ELR (cell line): ENCODE data around the gene GDPD5.
A peak's percentile ranks its signal among the peaks of the same experiment; 100 is the strongest.

Experiments
- DNase-seq: peaks from one replicate; pipeline ENCODE4 v3.0.0-alpha.2; 2015; ENCODE audit warnings: low read depth

GDPD5 gene

GRCh38 chr11:75534259-75535069 lies 8.7 kb upstream of the GDPD5 start:
- no peak for DNase-seq

- DNase-seq: no peak
Measured at GRCh38 chr11:75533896-75534258, 8.1 kb upstream of the GDPD5 start.

- DNase-seq: peak; percentile 75
Measured at GRCh38 chr11:75532200-75533048, 6.7 kb upstream of the GDPD5 start.

GRCh38 chr11:75531325-75531724 lies 5.6 kb upstream of the GDPD5 start:
- DNase-seq: no peak

GRCh38 chr11:75530577-75530976 lies 4.8 kb upstream of the GDPD5 start:
- no peak for DNase-seq

- no peak for DNase-seq
Measured at GRCh38 chr11:75527938-75528735, 2.4 kb upstream of the GDPD5 start.

- no peak for DNase-seq
Measured at GRCh38 chr11:75527130-75527529, 1.4 kb upstream of the GDPD5 start.

- no peak for DNase-seq
Measured at GRCh38 chr11:75526192-75526541, 426 bp upstream of the GDPD5 start.

- DNase-seq: peak; percentile 63
Measured at GRCh38 chr11:75524665-75525432, 892 bp downstream of the GDPD5 start.

GRCh38 chr11:75523811-75524664 lies 1.7 kb downstream of the GDPD5 start:
- no peak for DNase-seq

GRCh38 chr11:75523189-75523588 lies 2.6 kb downstream of the GDPD5 start:
- no peak for DNase-seq

- DNase-seq: no peak
Measured at GRCh38 chr11:75522286-75523044, 3.3 kb downstream of the GDPD5 start.

- no peak for DNase-seq
Measured at GRCh38 chr11:75520688-75521087, 5.1 kb downstream of the GDPD5 start.

GRCh38 chr11:75518771-75519653 lies 6.7 kb downstream of the GDPD5 start:
- no peak for DNase-seq

- no peak for DNase-seq
Measured at GRCh38 chr11:75518204-75518549, 7.6 kb downstream of the GDPD5 start.

- DNase-seq: no peak
Measured at GRCh38 chr11:75516886-75517285, 8.9 kb downstream of the GDPD5 start.

- no peak for DNase-seq
Measured at GRCh38 chr11:75516140-75516539, 9.6 kb downstream of the GDPD5 start.

GRCh38 chr11:75514596-75514995 lies 11.1 kb downstream of the GDPD5 start:
- no peak for DNase-seq

- no peak for DNase-seq
Measured at GRCh38 chr11:75513250-75513649, 12.5 kb downstream of the GDPD5 start.
